HCT116 (cell line): ENCODE measurements around the gene MMS19.

Source experiments
- CTCF ChIP-seq, 3 experiments: fragments of 200-600 bp in 1 of 3; sonication (generic) in 1 of 3; IDR thresholded peaks in 2 of 3; conservative IDR thresholded peaks in 1 of 3; 2 replicates each; pipeline ENCODE4 v1.5.1; 2012 to 2017; ENCODE audit warnings: low read depth in 2 of 3, low read length in 2 of 3, antibody characterized with exemption in 1 of 3, borderline replicate concordance in 1 of 3, control low read depth in 1 of 3, mild to moderate bottlenecking in 1 of 3, mixed read lengths in 1 of 3, mixed run types in 1 of 3, moderate library complexity in 1 of 3; ENCODE audit not compliant: insufficient read depth in 1 of 3
- EZH2 ChIP-seq: fragments of 200-600 bp; sonication (generic); IDR thresholded peaks from 2 replicates; pipeline ENCODE4 v1.6.1; 2017; ENCODE audit warnings: antibody characterized with exemption, mixed run types
- EZH2phosphoT487 ChIP-seq: fragments of 200-600 bp; IDR thresholded peaks from 2 replicates; pipeline ENCODE4 v1.6.1; 2018; ENCODE audit warnings: antibody characterized with exemption, borderline replicate concordance
- POLR2A ChIP-seq: IDR thresholded peaks from 2 replicates; pipeline ENCODE4 v1.7.0; 2011; ENCODE audit warnings: borderline replicate concordance; ENCODE audit not compliant: insufficient read depth, insufficient read length; ENCODE audit errors: extremely low read depth

GRCh38 chr10:97411406-97411805, 86.8 kb downstream of the MMS19 start:
- no peak for TF ChIP-seq EZH2phosphoT487
- TF ChIP-seq EZH2, result no peak
- TF ChIP-seq CTCF (IDR thresholded peaks at IDR 0.05 in 2 of 3, conservative IDR thresholded peaks at IDR 0.05 in 1 of 3; ENCODE audit: borderline replicate concordance in 1 of 3, insufficient read depth in 1 of 3, low read depth in 2 of 3, low read length in 2 of 3), result no peak
- TF ChIP-seq POLR2A, result no peak
